OCI-LY7 (cell line): ENCODE data around the gene PIAS4. TPM values are rescaled to one million over a fixed set of nuclear protein-coding genes. Genes with fewer than 3 reads are reported as not detected.

Experiments used
- BruUV-seq: library from RNA; stranded (reverse); fragments of 400-500 nt; replicated peaks from 2 replicates; lab custom pipeline; 2021; lab: Mats Ljungman, UMichigan
- CTCF ChIA-PET: fragments of 300-600 bp; sonication (Branson Sonifier 250); formaldehyde crosslinking; loops from one replicate; lab custom pipeline; 2022; ENCODE audit warnings: antibody characterized with exemption; ENCODE audit not compliant: unreplicated experiment; lab: Charles Lee
- POLR2A ChIA-PET: fragments of 300-600 bp; sonication (Branson Sonifier 250); formaldehyde crosslinking; loops from one replicate; lab custom pipeline; 2022; ENCODE audit warnings: antibody characterized with exemption; lab: Charles Lee
- DNase-seq: peaks from one replicate; pipeline ENCODE4 v3.0.0-alpha.2; 2015; ENCODE audit warnings: low spot score
- H2AFZ ChIP-seq: fragments of 200-600 bp; sonication (generic), shearing (Covaris generic); 2 replicates; pipeline ENCODE4 v1.6.1; 2014; ENCODE audit warnings: mild to moderate bottlenecking, antibody characterized with exemption, low read length, moderate library complexity
- H3K27ac ChIP-seq: fragments of 200-600 bp; sonication (generic); 2 replicates; pipeline ENCODE4 v1.5.1; 2014; ENCODE audit warnings: mixed run types, low read depth, mild to moderate bottlenecking, moderate library complexity, low read length, inconsistent platforms; ENCODE audit not compliant: poor library complexity, severe bottlenecking
- H3K36me3 ChIP-seq: fragments of 200-600 bp; sonication (generic); 2 replicates; pipeline ENCODE4 v1.6.1; 2014; ENCODE audit warnings: mild to moderate bottlenecking, antibody characterized with exemption, low read length, moderate library complexity, mixed read lengths; ENCODE audit not compliant: insufficient read depth
- H3K4me1 ChIP-seq: fragments of 200-600 bp; sonication (generic); 2 replicates; pipeline ENCODE4 v1.5.1; 2014; ENCODE audit warnings: mild to moderate bottlenecking, low read length; ENCODE audit not compliant: insufficient read depth, poor library complexity, severe bottlenecking
- H3K4me2 ChIP-seq: fragments of 200-600 bp; sonication (generic); 2 replicates; pipeline ENCODE4 v1.6.1; 2014; ENCODE audit warnings: mild to moderate bottlenecking, low read length
- H3K4me3 ChIP-seq: fragments of 200-600 bp; sonication (generic); 2 replicates; pipeline ENCODE4 v1.5.1; 2014; ENCODE audit warnings: mild to moderate bottlenecking, low read depth, low read length; ENCODE audit not compliant: poor library complexity, severe bottlenecking
- H3K79me2 ChIP-seq: fragments of 200-600 bp; sonication (generic); 2 replicates; pipeline ENCODE4 v1.6.1; 2016; ENCODE audit warnings: low read depth, mild to moderate bottlenecking, low read length, moderate library complexity, mixed read lengths; ENCODE audit not compliant: insufficient read depth
- H3K9me2 ChIP-seq: fragments of 200-600 bp; sonication (generic); 2 replicates; pipeline ENCODE4 v1.6.1; 2016; ENCODE audit warnings: mild to moderate bottlenecking, low read length, mixed read lengths; ENCODE audit not compliant: insufficient read depth
- H3K9me3 ChIP-seq: fragments of 200-600 bp; sonication (generic); 2 replicates; pipeline ENCODE4 v1.6.1; 2014; ENCODE audit warnings: mild to moderate bottlenecking, mixed run types, low read length, mixed read lengths
- H4K20me1 ChIP-seq: fragments of 200-600 bp; sonication (generic); 2 replicates; pipeline ENCODE4 v1.6.1; 2014; ENCODE audit warnings: mild to moderate bottlenecking, antibody characterized with exemption, low read length, moderate library complexity, mixed read lengths; ENCODE audit not compliant: insufficient read depth
- EZH2phosphoT487 ChIP-seq: fragments of 200-600 bp; sonication (generic); IDR thresholded peaks from 2 replicates; pipeline ENCODE4 v1.6.1; 2018; ENCODE audit warnings: low read depth, borderline replicate concordance, mild to moderate bottlenecking, mixed run types, antibody characterized with exemption, low read length, moderate library complexity, mixed read lengths
- intact Hi-C: fragments of 100-400 bp; cut with micrococcal nuclease; formaldehyde crosslinking; loops from one replicate; pipeline ENCODE4 v1.10.0; 2022; ENCODE audit not compliant: unreplicated experiment
- total RNA-seq, 2 experiments: library from RNA; depleted of rRNA in 1 of 2; stranded (reverse); fragments of >200 nt in 1 of 2; shearing (Covaris generic) in 1 of 2; gene quantifications; 2 replicates each; pipeline ENCODE4 v1.2.3, GENCODE V29; 2014 to 2022
- TF ChIP-seq, protein P1 (sequence below): fragments of 200-600 bp; sonication (generic); conservative IDR thresholded peaks from 2 replicates; pipeline ENCODE4 v1.5.1; 2014; ENCODE audit warnings: mild to moderate bottlenecking, antibody characterized with exemption, low read length, moderate library complexity, mixed read lengths

The PIAS4 gene
- total RNA-seq, 2 experiments from 2014 or later: 25.3 to 35.0 TPM

DNA sequence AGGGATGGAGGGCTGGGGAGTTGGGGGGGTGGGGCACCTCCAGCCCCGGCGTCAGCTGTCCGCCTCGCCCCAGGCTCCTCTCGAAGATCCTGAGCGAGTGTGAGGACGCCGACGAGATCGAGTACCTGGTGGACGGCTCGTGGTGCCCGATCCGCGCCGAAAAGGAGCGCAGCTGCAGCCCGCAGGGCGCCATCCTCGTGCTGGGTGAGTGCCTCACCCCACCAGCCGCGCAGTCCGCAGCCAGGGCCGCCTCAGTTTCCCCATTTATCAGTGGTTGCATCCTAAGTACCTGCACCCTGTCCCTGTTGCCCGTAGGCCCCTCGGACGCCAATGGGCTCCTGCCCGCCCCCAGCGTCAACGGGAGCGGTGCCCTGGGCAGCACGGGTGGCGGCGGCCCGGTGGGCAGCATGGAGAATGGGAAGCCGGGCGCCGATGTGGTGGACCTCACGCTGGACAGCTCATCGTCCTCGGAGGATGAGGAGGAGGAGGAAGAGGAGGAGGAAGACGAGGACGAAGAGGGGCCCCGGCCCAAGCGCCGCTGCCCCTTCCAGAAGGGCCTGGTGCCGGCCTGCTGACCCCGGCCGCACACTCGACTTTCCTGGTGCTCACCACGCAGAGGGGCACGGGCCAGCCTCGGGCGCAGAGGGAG, 29.9 kb downstream of the PIAS4 start:
- TF ChIP-seq EZH2phosphoT487: no peak
- TF ChIP-seq, protein P1, sequence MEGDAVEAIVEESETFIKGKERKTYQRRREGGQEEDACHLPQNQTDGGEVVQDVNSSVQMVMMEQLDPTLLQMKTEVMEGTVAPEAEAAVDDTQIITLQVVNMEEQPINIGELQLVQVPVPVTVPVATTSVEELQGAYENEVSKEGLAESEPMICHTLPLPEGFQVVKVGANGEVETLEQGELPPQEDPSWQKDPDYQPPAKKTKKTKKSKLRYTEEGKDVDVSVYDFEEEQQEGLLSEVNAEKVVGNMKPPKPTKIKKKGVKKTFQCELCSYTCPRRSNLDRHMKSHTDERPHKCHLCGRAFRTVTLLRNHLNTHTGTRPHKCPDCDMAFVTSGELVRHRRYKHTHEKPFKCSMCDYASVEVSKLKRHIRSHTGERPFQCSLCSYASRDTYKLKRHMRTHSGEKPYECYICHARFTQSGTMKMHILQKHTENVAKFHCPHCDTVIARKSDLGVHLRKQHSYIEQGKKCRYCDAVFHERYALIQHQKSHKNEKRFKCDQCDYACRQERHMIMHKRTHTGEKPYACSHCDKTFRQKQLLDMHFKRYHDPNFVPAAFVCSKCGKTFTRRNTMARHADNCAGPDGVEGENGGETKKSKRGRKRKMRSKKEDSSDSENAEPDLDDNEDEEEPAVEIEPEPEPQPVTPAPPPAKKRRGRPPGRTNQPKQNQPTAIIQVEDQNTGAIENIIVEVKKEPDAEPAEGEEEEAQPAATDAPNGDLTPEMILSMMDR: no peak

DNA sequence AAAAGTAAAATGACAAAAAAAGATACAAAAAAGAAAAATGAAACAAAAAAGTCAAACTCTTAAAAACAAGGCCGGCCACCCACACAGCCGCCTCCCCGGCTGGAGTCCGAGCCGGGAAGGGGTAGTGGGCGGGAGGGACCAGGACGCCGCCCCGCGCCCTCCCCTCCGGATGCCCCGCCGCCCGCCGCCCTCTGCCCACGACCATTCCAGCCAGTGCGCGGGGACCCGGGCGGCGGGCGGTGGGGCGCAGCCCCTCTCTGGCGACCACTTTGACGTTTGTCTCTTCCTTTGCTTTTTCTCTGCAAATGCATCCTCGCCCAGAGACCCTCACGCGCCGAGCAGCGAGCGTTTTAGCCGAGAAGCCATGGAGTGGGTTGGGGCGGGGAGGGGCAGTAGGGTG, 30.5 kb downstream of the PIAS4 start:
- no peak for DNase-seq
- POLR2A ChIA-PET: no interaction called here
- intact Hi-C loops: no loop called here
- no peak overlapping the region for H2AFZ ChIP-seq
- H3K9me3 ChIP-seq: peaks cover 10% of the 10 kb centered on the region
- no peaks in the 10 kb centered on the region for H4K20me1 ChIP-seq
- no peak overlapping the region for H3K4me3 ChIP-seq
- no peaks in the 10 kb centered on the region for H3K9me2 ChIP-seq
- no peak for TF ChIP-seq EZH2phosphoT487
- TF ChIP-seq, protein P1: no peak
- peaks cover 65% of the 10 kb centered on the region for H3K36me3 ChIP-seq
- H3K4me2 ChIP-seq: no peak overlapping the region
- H3K27ac ChIP-seq: no peak overlapping the region
- CTCF ChIA-PET: no interaction called here
- no TSS peak for BruUV-seq
- no peaks in the 10 kb centered on the region for H3K79me2 ChIP-seq
- H3K4me1 ChIP-seq: no peaks in the 10 kb centered on the region

More for the DNA sequence above, 29.9 kb downstream of the PIAS4 start:
- Histone ChIP-seq H4K20me1 (no peaks in the 10 kb centered on the region), H3K9me2 (no peaks in the 10 kb centered on the region), H3K36me3 (peaks cover 59% of the 10 kb centered on the region), H3K4me1 (no peaks in the 10 kb centered on the region), H2AFZ (no peak overlapping the region), H3K4me3 (no peak overlapping the region), H3K9me3 (peaks cover 10% of the 10 kb centered on the region), H3K79me2 (no peaks in the 10 kb centered on the region), H3K4me2 (no peak overlapping the region), H3K27ac (no peak overlapping the region)
- intact Hi-C loops: no loop called here
- POLR2A ChIA-PET: no interaction called here
- CTCF ChIA-PET: interaction anchor here (0.5 kb wide), 1 partner anchor 47 kb away, joined by 3 read pairs; no protein-coding TSS in a partner anchor
- no peak for DNase-seq
- no TSS peak for BruUV-seq
